Activated CD4-positive, alpha-beta T cell treated with anti-CD3 and anti-CD28 coated beads, Interleukin-2, Interleukin-4, amounts not matched to agents 100 ng/mL and 50 ng/mL, durations not matched to agents 16 hours and 8 hours (primary cell): ENCODE measurements around the gene LRRC9.
"Not testable (repeated sequence)": the region's sequence is repeated elsewhere in the genome, so short reads cannot be mapped to it uniquely, and the experiment has no call there.

Experiments used
- DNase-seq: peaks from one replicate; pipeline ENCODE4 v3.0.0-alpha.2; 2020; ENCODE audit warnings: low spot score

LRRC9 gene

DNA sequence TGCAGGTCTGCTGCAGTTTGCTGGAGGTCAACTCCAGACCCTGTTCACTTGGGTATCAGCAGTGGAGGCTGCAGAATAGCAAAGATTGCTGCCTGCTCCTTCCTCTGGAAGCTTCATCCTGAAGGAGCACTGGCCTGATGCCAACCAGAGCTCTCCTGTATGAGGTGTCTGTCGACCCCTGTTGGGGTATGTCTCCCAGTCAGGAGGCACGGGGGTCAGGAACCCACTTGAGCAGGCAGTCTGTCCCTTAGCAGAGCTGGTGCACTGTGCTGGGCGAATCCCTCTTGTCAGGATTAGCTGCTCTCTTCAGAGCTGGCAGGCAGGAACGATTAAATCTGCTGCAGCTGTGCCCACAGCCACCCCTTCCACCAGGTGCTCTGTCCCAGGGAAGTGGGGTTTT, 37.9 kb downstream of the LRRC9 start:
- not testable (repeated sequence) for DNase-seq

DNA sequence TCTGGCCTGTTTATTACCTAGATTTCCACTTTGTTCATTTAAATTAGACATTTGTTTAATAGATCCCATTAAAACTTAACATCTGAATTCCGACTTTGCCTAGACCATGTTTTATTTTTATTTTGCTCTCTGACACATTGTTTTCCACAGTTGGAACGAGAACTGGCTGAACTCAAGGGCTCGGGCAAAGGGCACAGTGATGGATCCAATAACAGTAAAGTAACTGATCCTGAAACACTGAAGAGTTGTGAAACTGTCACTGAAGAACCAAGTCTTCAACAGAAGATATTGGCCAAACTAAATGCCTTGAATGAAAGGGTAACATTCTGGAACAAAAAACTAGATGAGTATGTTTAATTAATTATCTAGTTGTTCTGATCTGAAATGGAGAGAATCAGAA, 39.7 kb downstream of the LRRC9 start:
- no peak for DNase-seq

- no peak for DNase-seq
These were observed 41.6 kb downstream of the LRRC9 start for GRCh38 chr14:59961518-59962062.

DNA sequence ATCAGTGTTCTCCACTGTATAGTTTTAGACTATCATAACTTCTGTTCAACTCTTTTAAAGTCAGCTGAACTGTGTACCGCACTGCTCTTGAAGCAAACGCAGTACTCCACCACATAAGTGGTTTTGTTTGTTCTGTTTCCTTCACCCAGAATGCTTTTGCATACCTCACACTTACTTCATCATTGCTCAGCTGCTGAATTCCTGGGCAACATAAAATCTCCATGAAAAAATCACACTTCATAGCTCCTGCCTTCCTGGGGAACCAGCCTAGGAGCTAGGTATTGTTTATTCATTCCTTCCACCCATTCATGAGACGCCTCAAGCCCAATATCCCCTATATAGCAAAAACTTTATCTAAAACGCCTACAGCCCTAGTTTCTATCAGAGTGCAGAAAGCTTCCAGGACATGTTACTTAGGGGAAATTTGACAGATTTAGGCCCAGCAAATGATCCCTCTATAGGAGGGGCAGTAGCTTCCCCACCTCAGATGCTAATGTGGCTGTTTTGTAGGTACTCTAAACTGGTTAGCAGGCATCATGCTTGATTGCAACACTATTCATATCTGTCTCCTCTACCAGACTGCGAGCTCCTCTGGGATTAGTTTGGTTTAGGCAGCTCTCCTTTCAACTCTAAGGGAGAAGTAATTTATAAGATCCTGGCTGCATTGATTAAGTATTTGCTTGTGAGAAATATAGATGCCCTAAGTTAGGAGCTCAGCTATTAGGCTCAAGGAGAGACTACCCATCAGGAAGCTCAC, 44.5 kb downstream of the LRRC9 start:
- DNase-seq, result no peak

DNA sequence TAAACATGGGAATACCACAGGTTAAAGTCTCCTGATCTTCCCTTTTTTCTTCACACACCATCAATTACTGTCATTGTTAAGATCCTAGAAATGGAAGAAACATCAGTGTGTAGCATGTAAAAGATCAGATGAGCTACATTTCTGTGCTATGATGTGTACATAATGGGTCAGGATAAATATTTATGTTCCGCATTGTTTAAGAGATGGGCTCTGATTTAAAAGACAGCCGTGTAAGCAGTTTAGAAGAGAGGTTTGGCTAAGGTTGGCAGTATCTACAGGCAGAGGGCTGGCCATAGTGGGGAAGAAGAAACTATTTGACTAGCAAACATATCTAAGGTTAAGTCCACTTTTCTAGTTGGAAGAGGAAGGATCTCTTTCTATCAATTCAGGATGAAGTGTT, 49.4 kb downstream of the LRRC9 start:
- no peak for DNase-seq

DNA sequence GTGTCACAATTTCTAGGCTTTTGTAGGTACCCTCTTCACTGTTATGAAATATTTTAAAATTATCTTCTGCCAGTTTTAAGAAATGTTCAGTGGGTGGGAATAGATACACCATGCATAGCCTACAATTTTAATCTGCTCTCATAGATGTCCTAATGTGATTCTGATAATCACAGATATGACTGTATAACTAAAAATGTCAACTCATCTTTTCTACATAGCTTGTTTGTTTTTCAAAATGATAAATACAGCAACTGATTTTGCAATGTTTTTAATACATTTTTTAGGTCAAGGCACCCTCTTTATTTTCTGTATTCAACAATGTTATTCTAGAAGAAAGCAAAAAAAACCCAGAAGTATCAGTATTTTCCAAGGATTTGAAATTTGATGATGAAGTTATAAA, 61.6 kb downstream of the LRRC9 start:
- no peak for DNase-seq

- DNase-seq, result no peak
These were observed 63.1 kb downstream of the LRRC9 start for GRCh38 chr14:59983048-59983447.

DNA sequence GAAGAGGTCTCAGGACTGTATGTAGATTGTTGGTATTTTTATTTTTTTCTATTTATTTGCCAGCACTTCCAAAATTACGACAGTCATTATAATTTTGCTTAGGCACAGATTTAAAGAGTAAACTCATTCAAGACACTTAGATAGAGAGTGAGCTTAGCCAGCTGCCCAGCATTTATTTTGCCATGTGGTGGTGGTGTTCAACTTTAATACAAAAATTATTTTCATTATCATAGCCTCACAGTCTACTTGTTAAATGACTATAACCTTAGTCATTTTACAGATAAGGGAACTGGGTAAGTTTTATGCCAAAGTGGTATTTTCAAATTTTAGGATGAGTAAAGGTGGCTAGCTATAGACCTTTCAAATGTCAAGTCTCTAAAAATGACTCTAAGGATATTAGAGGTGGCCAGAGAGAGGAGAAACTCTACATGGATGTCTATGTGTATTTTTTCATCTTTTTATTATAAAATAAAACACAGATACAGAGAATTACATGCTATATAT, 66.7 kb downstream of the LRRC9 start:
- DNase-seq, result no peak

DNA sequence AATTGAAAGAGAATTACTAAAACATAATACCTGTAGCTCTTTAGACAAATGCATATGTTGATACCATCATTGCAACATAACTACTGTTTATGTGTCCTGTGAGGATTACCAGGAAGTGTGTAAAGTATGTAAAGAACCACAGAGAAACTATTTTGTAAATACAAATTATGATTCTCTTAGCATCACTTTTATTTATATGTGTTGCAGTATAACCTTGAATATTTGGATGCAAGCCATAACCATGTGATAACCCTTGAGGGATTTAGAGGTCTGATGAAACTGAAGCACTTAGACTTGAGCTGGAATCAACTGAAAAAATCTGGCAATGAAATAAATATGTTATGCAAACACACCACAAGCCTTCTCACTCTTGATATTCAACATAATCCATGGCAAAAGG, 77.5 kb downstream of the LRRC9 start:
- DNase-seq, result no peak

- DNase-seq, result no peak
These were observed 78.0 kb downstream of the LRRC9 start for GRCh38 chr14:59997966-59998365.

DNA sequence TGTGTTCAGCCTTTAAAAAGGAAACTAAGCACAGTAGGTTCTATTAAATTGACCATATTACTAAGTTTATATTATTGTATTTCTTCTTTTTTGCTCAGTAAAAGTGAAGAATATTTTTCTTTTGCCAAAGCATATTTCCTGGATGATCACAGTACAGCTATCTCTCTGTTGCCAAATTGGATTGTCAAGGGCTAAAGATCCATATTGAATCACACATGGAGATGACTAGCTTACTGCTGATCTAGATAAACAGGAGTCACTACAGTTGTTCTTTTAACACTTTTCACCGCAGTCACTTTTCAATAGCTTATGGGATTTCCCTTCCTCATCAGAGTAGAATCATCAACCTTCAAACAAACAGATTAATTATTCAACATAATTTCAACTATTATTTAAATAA, 78.6 kb downstream of the LRRC9 start:
- DNase-seq, result no peak

DNA sequence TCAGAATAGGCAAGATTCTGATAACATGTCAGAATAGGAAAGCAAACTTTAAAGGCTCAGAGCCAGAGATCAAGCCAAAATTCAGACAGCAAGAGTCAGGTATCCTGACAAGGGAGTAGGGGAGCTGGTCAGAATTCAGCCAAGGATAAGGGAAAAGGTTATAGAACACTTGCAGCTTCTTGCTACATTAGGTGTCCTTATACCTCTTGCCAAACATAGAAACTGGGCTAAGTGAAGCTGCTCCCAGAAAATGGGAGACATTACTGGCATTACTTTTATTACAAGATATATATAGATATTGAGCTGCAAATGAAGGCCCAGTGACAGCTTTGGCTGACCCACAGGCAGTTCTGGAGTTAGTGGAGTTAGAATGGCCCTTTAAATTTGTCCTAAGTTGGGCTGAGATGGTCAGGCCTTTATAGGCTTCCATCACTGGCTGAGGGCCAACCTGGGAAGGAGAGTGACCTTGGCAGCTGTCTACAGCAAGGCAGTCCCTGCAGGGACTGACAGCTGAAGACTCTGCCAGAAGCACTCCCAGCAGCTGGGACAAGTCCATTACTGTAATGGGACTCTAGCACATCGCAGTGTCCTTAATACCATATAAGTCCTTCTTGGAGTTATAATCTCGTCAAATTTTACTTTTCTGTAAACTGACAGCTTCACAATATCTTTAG, 83.0 kb downstream of the LRRC9 start:
- no peak for DNase-seq

DNA sequence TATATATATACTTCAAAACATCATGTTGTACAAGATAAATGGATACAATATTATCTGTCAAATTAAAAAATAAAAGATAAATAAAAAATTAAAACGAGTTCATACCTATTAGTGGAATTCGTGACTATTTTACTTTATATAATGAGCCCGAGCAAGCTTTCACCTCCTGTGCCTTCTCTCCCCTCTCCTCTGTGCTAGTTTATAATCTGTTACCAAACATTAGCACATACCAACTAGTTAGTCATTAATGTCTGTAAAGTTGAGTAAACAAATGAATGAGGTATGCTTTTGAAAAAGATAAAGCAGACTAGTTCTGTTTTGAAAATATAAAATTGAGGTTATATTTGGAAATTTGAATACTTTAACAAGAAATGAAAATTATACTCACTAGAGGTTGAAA, 84.0 kb downstream of the LRRC9 start:
- DNase-seq, result no peak

- no peak for DNase-seq
These were observed 88.1 kb downstream of the LRRC9 start for GRCh38 chr14:60008042-60008441.

GRCh38 chr14:60010263-60010662, 90.3 kb downstream of the LRRC9 start:
- not testable (repeated sequence) for DNase-seq

- no peak for DNase-seq
These were observed 94.5 kb downstream of the LRRC9 start for GRCh38 chr14:60014402-60014801.

GRCh38 chr14:60021619-60022018, 101.7 kb downstream of the LRRC9 start:
- no peak for DNase-seq

DNA sequence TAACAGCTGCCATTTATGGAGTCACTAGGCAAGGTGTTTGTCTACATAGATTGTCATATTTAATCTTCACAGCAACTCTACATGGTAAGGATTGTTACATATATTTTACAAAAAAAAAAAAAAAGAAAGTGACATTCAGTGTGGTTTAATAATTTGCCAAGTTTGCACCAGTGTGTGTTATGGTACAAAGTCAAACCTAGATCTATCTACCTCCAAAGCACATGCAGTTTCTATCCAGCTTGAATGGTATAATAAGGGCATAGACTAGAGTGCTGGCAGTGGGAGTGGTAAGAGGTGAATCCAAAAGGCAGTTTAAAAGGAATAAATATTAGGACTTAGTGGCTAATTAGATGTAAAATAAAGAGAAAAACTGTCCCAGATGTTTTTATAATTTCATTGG, 105.6 kb downstream of the LRRC9 start:
- DNase-seq, result no peak

GRCh38 chr14:60035177-60035576, 115.2 kb downstream of the LRRC9 start:
- DNase-seq, result no peak

DNA sequence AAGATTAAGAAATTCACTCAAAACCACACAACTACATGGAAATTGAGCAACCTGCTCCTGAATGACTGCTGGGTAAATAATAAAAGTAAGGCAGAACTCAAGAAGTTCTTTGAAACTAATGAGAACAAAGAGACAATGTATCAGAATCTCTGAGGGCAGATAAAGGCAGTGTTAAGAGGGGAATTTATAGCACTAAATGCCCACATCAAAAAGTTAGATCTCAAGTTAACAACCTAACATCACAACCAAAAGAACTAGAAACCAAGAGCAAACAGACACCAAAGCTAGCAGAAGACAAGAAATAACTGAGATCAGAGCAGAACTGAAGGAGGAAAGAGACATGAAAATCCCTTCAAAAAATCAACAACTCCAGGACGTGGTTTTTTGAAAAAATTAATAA, 128.0 kb downstream of the LRRC9 start:
- not testable (repeated sequence) for DNase-seq

- no peak for DNase-seq
These were observed 131.8 kb downstream of the LRRC9 start for GRCh38 chr14:60051721-60052221.

DNA sequence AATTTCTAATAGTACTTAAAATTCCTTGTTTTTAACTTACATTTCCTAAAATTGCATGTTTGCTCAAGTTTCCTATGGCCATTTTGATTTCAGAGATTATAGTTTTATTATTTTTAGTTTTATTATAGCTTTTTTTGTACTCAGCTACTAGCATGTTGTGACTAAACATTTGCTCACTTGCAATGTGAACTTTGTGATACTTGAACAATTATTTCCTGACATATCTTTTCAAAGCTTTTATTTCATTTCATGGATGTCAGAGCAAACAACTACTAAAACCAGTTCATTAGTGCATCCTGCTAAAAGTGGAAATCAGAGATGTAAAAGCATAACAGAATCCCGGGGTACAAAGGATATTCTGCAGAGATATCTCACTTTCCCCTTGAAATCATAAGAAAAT, 138.1 kb downstream of the LRRC9 start:
- no peak for DNase-seq

DNA sequence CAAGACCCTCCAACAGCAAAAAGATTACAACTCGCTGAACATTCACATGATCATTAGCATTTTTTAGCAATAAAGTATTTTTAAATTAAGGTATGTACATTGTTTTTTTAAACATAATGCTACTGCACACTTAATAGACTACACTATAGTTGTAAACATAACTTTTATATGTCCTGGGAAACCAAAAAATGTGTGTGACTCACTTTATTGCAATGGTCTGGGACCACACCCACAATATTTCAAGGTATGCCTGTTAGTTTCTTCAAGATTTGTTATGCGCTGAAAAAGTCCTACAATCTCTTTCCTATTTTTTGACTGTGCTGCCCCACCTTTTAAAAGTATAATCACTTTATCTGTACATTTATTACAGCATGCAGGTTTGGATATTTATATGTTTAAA, 141.4 kb downstream of the LRRC9 start:
- DNase-seq, result no peak
